NT2/D1 (cell line): ENCODE measurements around the gene TPM4.

Source experiments
- YY1 ChIP-seq: IDR thresholded peaks from 2 replicates; pipeline ENCODE4 v1.6.1; 2011; ENCODE audit not compliant: insufficient read length, insufficient read depth
- ZNF274 ChIP-seq: IDR thresholded peaks from 2 replicates; pipeline ENCODE4 v1.6.1; 2011; ENCODE audit warnings: mild to moderate bottlenecking, low read depth, low read length

- no peak for TF ChIP-seq ZNF274
- TF ChIP-seq YY1, result no peak
Observed at GRCh38 chr19:16100524-16100923, 24.2 kb downstream of the TPM4 start.
